SIG-M5 (cell line): ENCODE measurements around the gene TMPRSS15.

ENCODE experiments used
- DNase-seq: peaks from one replicate; lab custom pipeline; 2025; lab: John Stamatoyannopoulos, UW

Gene TMPRSS15

GRCh38 chr21:18349468-18349867 lies 54.1 kb downstream of the TMPRSS15 start:
- DNase-seq = no peak

DNA sequence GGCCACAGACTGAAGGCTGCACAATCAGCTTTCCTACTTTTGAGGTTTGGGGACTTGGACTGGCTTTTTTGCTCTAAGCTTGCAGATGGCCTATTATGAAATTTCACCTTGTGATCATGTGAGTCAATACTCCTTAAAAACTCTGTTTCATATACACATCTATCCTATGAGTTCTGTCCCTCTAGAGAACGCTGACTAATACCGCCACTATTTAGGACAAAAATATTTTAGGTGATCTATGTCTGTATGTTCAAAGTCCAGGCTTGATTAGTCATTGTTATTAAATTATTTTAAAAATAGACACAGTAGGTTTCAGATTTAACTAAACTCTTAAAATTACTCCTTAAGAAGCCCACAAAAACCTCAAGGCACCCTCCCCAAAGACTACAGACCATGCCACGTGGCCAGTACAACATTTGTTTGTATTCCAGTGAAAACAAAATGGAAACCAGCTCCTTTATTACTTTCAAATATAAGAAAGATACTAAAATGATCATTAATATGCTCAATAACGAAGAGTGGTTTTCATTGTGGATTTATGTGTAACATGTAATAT lies 63.1 kb downstream of the TMPRSS15 start:
- no peak for DNase-seq

- DNase-seq = no peak
Measured at GRCh38 chr21:18335651-18336236, 67.8 kb downstream of the TMPRSS15 start.

DNA sequence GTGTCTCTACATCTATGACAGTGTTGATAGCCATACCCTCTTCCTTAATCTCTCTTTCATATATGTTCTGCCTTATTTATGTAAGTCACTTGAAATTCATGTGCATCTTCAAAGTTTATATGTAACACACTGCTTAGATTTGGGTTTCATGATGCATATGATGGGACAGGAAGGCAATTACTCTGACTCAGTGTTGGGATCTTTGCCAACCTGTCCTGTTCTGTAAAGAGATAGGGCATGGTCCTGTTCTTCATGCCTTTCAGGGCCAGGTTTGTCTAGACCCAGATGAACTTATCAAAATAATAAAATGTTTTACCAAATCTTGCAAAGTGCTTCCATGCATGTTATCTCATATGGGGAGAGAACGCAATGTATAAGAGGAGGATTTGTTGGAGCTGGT lies 69.5 kb downstream of the TMPRSS15 start:
- no peak for DNase-seq

DNA sequence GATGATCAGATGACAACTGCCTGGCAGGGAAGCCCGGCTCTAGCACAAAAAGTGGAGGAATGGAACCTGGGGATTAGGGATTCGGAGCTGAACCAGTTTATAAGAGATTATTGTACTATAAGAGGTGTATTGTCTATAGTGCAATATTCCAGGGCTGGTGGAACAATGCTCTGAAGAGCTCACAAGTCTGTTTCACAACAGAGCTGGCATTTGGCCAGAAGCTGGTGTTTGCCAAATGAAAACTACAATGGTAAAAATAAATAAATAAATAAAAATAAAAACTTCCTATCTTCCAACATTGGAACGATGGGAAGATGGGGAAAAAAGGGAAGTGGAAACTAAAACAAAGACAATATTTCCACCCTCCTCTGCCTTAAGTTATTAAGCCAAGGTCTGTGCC lies 85.4 kb downstream of the TMPRSS15 start:
- no peak for DNase-seq

DNA sequence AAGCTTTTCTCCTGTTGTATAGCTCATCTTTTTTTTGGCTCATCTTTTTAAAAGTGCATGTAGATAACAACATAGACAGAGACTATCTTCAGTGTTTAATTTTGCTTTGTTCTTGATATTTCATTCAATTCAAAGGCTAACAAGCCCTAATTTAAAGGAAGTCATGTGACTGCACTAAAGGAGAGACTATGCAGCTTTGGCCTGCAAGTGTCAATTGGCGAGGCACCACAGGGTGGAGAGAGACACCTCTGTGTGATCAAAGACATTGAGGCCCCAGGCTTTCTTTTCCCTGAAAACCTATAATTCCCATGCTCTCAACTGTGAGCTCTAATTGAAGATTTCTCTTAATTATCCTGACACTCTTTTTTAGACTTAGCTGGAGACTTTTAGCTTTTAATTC lies 105.4 kb downstream of the TMPRSS15 start:
- no peak for DNase-seq

GRCh38 chr21:18294100-18294499 lies 109.5 kb downstream of the TMPRSS15 start:
- no peak for DNase-seq

DNA sequence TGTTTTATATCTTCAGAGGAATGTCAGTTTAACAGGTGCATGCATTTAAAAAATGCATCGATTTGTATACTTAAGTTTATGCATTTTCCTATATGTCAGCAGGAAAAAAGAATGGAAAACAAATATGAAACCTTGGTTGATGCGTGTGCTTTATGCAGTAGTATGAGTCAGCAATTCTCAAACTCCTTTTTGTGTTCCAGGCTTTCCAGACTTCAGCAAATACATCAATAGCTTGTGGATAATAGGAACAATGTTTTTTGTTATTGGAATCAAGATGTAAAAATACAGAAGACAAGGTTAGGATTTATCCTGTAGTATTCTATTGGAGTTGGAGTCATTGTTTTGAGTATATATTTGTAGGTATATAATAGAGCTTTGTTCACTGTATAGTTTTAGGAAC lies 113.7 kb downstream of the TMPRSS15 start:
- DNase-seq = no peak

GRCh38 chr21:18285379-18285778 lies 118.2 kb downstream of the TMPRSS15 start:
- DNase-seq = no peak

GRCh38 chr21:18275781-18276180 lies 127.8 kb downstream of the TMPRSS15 start:
- DNase-seq = no peak

DNA sequence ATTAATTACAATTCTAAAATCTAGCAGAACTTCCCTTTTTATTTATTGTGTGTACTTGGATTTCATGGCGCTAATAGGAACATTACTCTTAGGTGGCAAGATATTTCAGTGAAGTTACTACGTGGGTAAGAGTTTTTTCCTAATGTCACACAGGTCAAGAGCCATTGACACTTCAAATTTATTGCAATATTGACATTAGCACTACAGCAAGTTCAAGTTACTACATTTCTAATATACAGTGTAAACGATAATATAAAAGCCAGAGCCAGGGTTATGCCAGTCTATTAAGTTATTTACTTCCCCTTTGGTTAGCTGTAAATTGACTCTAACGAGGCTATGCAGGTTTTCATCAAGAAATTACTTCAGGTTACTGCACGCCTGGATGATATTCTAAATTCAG lies 129.2 kb downstream of the TMPRSS15 start:
- no peak for DNase-seq

DNA sequence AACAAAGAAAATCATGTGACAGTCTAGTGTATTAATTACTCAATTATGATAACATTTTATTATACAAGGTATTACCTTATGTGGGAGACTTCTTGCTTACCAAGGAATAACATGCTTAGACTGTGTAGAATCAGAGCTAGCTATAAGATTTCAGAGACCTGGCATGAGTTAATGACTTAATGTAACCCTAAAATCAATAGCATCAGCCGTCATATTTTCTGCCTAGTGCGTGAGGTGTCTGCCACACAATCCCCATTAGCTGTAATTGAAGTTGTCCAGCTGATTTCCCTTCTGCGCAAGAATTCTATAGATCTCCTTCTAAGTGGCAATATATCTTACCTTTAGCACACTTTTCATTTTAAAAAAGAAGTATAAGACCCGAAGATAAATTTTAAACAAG lies 130.2 kb downstream of the TMPRSS15 start:
- no peak for DNase-seq

DNA sequence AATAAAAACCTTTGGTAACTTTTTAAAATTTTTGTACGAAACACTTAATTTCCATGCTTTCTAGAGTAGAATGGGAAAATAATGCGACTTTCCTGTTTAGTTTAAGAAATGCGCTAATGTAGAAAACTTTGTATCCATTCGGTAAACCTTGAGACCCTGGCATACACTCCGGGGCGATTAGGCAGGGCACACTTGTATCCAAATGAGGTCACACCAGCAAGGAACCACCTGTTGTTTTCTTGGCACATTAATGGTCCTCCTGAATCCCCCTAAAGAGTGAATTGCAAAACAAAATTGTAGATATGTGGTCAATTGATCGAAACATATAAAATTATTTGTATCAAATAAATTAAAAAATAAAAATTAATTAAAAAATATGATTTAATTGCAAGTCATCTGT lies 133.7 kb downstream of the TMPRSS15 start:
- DNase-seq = no peak

DNA sequence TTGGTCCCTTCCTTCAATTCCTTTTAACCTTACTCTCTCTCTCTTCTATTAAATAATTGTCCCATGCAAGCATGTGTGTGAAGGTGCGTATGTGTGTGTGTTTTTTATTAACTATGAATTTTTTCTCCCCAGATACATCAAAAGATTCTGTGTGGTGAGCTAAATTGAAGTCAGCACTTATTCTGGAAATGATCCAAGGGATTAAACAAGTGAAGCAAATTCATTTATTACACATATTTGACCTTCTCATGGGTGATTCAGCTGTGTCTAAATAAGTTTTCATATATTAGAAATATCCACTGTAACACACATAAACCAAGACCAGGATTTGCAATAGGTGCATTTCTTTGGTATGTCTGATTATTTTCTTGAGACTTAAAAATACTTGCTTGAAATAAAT lies 134.7 kb downstream of the TMPRSS15 start:
- DNase-seq = no peak

- DNase-seq = no peak
Measured at GRCh38 chr21:18267496-18267895, 136.1 kb downstream of the TMPRSS15 start.

DNA sequence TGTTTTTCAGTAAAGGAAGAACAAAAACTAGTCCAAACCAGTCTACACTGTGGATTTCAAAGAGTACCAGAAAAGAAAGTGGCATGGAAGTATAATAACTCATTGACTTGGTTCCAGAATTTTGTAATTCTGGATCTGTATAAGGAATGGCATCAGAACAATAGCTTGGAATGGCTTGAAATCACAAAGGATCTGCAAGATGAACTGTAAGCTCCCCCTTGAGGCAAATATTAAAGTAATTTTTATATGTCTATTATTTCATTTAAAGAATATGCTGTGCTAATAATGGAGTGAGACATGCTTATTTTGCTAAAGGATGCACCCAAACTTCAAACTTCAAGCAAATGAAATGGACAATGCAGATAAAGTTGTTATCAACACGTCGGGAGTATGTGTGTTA lies 137.6 kb downstream of the TMPRSS15 start:
- DNase-seq = no peak

- no peak for DNase-seq
Measured at GRCh38 chr21:18253799-18254198, 149.8 kb downstream of the TMPRSS15 start.

DNA sequence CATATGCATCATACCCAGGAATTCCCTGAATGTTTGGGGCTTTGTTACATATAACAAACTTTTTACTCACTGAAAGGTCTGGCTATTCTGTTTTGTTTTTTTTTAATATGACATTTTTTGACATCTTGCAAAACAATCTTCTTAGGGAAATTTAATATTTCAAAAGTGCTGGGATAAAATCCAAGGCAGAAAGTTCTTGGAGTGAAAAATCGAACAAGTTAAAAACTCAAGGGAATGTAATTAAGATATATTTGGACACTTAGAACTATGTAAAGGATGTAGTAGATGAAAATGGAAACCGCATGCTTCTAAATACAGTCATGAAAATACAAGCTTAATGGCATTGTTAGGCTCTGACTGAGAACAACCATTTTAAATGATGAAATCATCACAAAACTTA lies 150.4 kb downstream of the TMPRSS15 start:
- DNase-seq = no peak

DNA sequence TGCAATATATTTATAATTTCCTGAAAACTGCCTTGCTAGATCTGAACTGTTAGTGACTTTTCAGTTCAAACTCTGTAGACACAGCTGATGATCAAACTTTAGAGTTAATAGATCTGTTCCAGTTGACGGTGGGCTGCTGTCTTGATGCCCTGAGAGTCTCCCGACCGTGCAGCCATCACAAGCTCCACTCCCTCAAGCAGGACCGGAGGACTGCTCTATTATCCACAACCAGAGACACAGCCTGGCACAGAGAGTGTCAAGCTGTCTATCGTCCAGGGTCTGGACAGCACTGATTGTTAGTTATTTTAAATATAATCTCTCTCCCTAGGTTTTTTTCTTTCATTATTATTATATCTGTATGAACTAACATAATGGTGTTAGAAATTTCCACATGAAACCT lies 150.9 kb downstream of the TMPRSS15 start:
- DNase-seq = no peak

DNA sequence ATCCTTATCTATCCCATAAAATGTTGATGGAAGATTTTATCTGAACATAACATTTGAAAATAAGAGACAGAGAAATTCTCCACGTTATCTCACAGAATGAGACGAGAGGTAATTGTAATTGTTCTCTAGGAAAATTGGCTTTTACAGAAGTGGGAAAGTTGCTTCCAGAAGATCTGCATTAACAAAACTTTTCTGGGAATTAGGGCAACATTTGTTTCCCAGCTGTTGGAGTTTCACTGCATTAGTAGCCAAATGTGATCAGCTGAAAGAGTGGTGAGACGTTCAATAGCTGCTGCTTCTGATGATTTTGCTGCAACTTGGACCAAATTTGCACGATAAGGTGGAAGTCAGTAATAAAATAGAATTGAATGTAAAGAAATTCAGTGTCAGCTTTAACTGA lies 151.3 kb downstream of the TMPRSS15 start:
- no peak for DNase-seq

DNA sequence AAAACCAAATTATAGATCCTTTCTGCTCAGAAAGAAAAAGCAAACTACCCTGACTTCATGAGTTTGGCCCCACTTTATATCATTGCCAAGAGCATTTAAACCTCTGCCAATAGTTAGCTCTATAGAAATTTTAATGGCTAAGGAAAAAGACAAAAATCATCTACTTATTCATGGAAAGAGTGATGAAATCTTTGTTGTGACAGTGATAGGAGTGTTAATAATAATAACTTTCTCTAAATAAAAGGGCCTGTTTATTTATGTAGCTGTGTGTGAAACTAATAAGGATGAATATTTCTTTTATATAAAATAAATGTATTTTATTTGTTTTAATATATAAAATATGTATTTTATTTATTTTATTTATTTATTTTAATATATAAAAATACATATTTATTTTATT lies 152.5 kb downstream of the TMPRSS15 start:
- no peak for DNase-seq

- DNase-seq = no peak
Measured at GRCh38 chr21:18249672-18250071, 153.9 kb downstream of the TMPRSS15 start.

GRCh38 chr21:18248171-18248570 lies 155.4 kb downstream of the TMPRSS15 start:
- no peak for DNase-seq

DNA sequence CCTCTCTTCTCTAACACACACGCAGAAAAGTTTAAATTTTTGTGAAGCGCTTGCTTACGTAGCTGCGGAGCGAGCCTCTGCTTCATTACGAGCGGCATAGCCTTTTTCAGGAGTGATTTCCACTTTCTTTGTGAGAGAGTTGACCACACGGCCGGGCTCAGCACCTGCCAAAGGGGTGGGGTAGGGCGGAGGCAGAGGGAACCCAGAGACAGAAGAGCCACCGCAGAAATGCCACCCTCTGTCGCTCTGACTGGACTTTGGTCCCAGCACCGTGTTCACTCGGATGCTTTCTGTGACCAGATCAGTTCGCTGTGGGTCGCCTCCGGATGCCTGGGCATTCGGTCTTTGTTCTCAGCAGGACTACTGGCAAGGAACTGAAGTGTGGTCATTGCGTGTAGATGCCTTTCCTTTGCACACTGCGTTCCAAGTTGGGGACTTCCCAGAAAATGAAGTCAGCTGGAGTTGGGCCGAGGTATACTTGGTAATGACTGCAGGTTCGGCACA lies 158.1 kb downstream of the TMPRSS15 start:
- DNase-seq = no peak
